Stomach (tissue), 4 donors: Measurements from ENCODE around the gene UBTD1.

Source experiments
- CTCF ChIP-seq, 7 experiments: fragments of 450-650 bp in 4 of 7; fragments of 200-600 bp in 3 of 7; sonication (generic) in 3 of 7; IDR thresholded peaks; one replicate each; pipeline ENCODE4 v1.5.1; 2016 to 2019; ENCODE audit warnings: antibody characterized with exemption in 7 of 7, control low read depth in 2 of 7, mild to moderate bottlenecking in 1 of 7
- EP300 ChIP-seq: sonication (generic); formaldehyde crosslinking; IDR thresholded peaks from one replicate; pipeline ENCODE4 v1.6.1; 2017; ENCODE audit warnings: antibody characterized with exemption

DNA sequence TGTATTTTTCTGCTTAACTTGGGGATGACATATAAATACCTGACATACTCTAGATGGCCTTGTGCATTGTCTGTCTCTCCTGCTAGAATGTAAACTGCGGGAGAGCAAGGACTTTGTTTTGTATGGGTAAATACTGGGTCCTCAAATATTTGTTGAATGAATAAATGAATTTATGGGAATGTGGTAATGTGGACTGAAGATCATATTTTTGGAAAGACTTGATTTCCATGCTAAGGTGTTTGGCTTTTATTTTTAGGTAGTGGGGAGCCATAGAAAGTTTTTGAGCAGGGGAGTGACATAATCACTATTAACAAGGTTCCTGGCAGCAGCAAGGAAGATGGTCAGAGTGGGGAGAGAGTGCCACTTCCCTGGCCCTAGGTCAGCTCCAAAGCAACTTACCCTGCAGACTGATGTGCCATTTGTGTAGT is 27.0 kb downstream of the UBTD1 start:
- TF ChIP-seq CTCF (IDR thresholded peaks at IDR 0.05): no peak
- no peak for TF ChIP-seq EP300
